GM12878 (cell line): ENCODE measurements around the gene ATP5F1D. TPM values are rescaled to one million over a fixed set of nuclear protein-coding genes. Genes with fewer than 3 reads are reported as not detected.

Experiments
- ATAC-seq: fragments of 200-7000 bp; cut with Tn5 transposase; 3 replicates; pipeline ENCODE4 v1.9.1; 2020; ENCODE audit warnings: mild to moderate bottlenecking, moderate library complexity
- BruUV-seq: library from RNA; stranded (reverse); fragments of 400-500 nt; replicated peaks from 2 replicates; lab custom pipeline; 2021; lab: Mats Ljungman, UMichigan
- CTCF ChIA-PET: fragments of 300-600 bp; sonication (Branson Sonifier 250); formaldehyde crosslinking; extraction: SDS; loops from one replicate; lab custom pipeline; 2021; ENCODE audit warnings: inconsistent platforms; lab: Yijun Ruan, JAX
- POLR2A ChIA-PET: fragments of 350-600 bp; formaldehyde crosslinking; extraction: SDS; loops from one replicate; lab custom pipeline; 2021; ENCODE audit warnings: inconsistent platforms; lab: Charles Lee
- RAD21 ChIA-PET: fragments of 300-600 bp; sonication (Branson Sonifier 250); formaldehyde crosslinking; loops from one replicate; lab custom pipeline; 2023; ENCODE audit warnings: antibody characterized with exemption; ENCODE audit not compliant: unreplicated experiment; lab: Charles Lee
- SMC1A ChIA-PET: fragments of 300-600 bp; sonication (Branson Sonifier 250); formaldehyde crosslinking; loops from one replicate; lab custom pipeline; 2023; ENCODE audit not compliant: unreplicated experiment, uncharacterized antibody; lab: Charles Lee
- DNase-seq: peaks from one replicate; pipeline ENCODE4 v3.0.0-alpha.2; 2011; ENCODE audit warnings: low read depth, low spot score
- FAIRE-seq: peaks from 3 replicates; lab custom pipeline; 2011; peaks lifted over from hg19 to GRCh38; lab: Jason Lieb, UNC
- H2AFZ ChIP-seq: 2 replicates; pipeline ENCODE4 v1.6.0; 2011; ENCODE audit warnings: low read depth, low read length, control low read depth; ENCODE audit not compliant: control insufficient read depth
- H3K27ac ChIP-seq: 2 replicates; pipeline ENCODE4 v1.5.1; 2011; ENCODE audit warnings: control low read depth; ENCODE audit not compliant: control insufficient read depth, insufficient read depth
- H3K27me3 ChIP-seq, 2 experiments: replicated peaks in 1 of 2; 2 replicates each; pipeline versions ENCODE4 v1.6.0 to v1.6.1; 2011; ENCODE audit warnings: low read length in 1 of 2; ENCODE audit not compliant: control insufficient read depth in 2 of 2, insufficient read depth in 2 of 2
- H3K36me3 ChIP-seq, 2 experiments: 2 replicates each; pipeline ENCODE4 v1.5.1; 2011; ENCODE audit warnings: low read length in 1 of 2; ENCODE audit not compliant: control insufficient read depth in 2 of 2, insufficient read depth in 2 of 2
- H3K4me1 ChIP-seq: 2 replicates; pipeline ENCODE4 v1.6.1; 2011; ENCODE audit warnings: mild to moderate bottlenecking, low read length, moderate library complexity, mixed read lengths; ENCODE audit not compliant: control insufficient read depth, insufficient read depth
- H3K4me2 ChIP-seq: 2 replicates; pipeline ENCODE4 v1.6.0; 2011; ENCODE audit warnings: control low read depth; ENCODE audit not compliant: control insufficient read depth, insufficient read depth
- H3K4me3 ChIP-seq: fragments of 200-600 bp; sonication (generic); 2 replicates; pipeline ENCODE4 v1.5.1; 2016
- H3K79me2 ChIP-seq: 2 replicates; pipeline ENCODE4 v1.6.0; 2011; ENCODE audit warnings: low read length; ENCODE audit not compliant: control insufficient read depth, insufficient read depth
- H3K9ac ChIP-seq: 2 replicates; pipeline ENCODE4 v1.8.0; 2011; ENCODE audit warnings: low read length, control low read depth, mixed read lengths; ENCODE audit not compliant: control insufficient read depth, insufficient read depth
- H3K9me3 ChIP-seq: replicated peaks from 3 replicates; pipeline ENCODE4 v1.5.1; 2011; ENCODE audit warnings: mild to moderate bottlenecking, low read length; ENCODE audit not compliant: control insufficient read depth, insufficient read depth
- H4K20me1 ChIP-seq: 2 replicates; pipeline ENCODE4 v1.6.0; 2011; ENCODE audit not compliant: control insufficient read depth, insufficient read depth
- BHLHE40 ChIP-seq, 2 experiments: fragments of 450-650 bp in 1 of 2; IDR thresholded peaks; 2 replicates each; pipeline ENCODE4 v1.6.1; 2011 to 2017; ENCODE audit warnings: low read depth in 2 of 2, borderline replicate concordance in 1 of 2, improper control_type of control experiment in 1 of 2, low read length in 1 of 2, mild to moderate bottlenecking in 1 of 2
- MYC ChIP-seq: IDR thresholded peaks from 2 replicates; pipeline ENCODE4 v1.6.1; 2011; ENCODE audit warnings: mild to moderate bottlenecking, low read length, moderate library complexity, inconsistent platforms; ENCODE audit not compliant: insufficient read depth, insufficient replicate concordance, insufficient read length, severe bottlenecking
- POU2F2 ChIP-seq: IDR thresholded peaks from 3 replicates; pipeline ENCODE4 v1.6.1; 2011; ENCODE audit warnings: low read depth, mild to moderate bottlenecking, low read length, borderline replicate concordance
- TCF12 ChIP-seq: IDR thresholded peaks from 2 replicates; pipeline ENCODE4 v1.6.1; 2011; ENCODE audit warnings: low read depth, mild to moderate bottlenecking, low read length
- ZNF274 ChIP-seq: IDR thresholded peaks from one replicate; pipeline ENCODE4 v1.8.0; 2011; ENCODE audit not compliant: insufficient read length, insufficient read depth
- WGBS: methylation state at CpG from one replicate; pipeline ENCODE4 v1.1.6; 2016; ENCODE audit warnings: low lambda C conversion rate; ENCODE audit not compliant: insufficient replicate concordance, insufficient coverage; ENCODE audit errors: missing lambda C conversion rate; 5-methylcytosine and 5-hydroxymethylcytosine counted together
- in situ Hi-C: fragments of 300-500 bp; cut with MboI; formaldehyde crosslinking; loops from 9 replicates; pipeline ENCODE4 v1.14.3; 2018; ENCODE audit warnings: mixed read lengths
- intact Hi-C: fragments of 100-400 bp; cut with micrococcal nuclease; formaldehyde crosslinking; loops from one replicate; pipeline ENCODE4 v1.14.2; 2022; ENCODE audit not compliant: unreplicated experiment
- polyA plus RNA-seq, 11 experiments: library from polyadenylated mRNA; depleted of rRNA in 4 of 11; unstranded in 6 of 11; stranded (reverse) in 5 of 11; fragments of >200 nt; fragmentation: Nextera tagmentation in 4 of 11; fragmentation: Illumina TruSeq in 1 of 11; extraction: Ambion mirVana in 4 of 11; extraction: Trizol in 1 of 11; gene quantifications; 1 replicate in 1 of 11; 2 replicates in 10 of 11; pipeline versions ENCODE4 v1.2.1 to v1.2.3, GENCODE V29; 2011 to 2016; ENCODE audit warnings: inconsistent platforms in 2 of 11, missing spikeins in 2 of 11, low read depth in 1 of 11
- total RNA-seq, 4 experiments: library from RNA; depleted of rRNA in 3 of 4; stranded (reverse); fragments of >200 nt in 3 of 4; fragmentation: Illumina TruSeq in 1 of 4; extraction: Trizol in 1 of 4; gene quantifications; 2 replicates each; pipeline versions ENCODE4 v1.2.1 to v1.2.3, GENCODE V29; 2013 to 2021
- TF ChIP-seq, protein P1 (sequence below): fragments of 450-650 bp; IDR thresholded peaks from 2 replicates; pipeline ENCODE4 v1.6.1; 2016; ENCODE audit warnings: mild to moderate bottlenecking

Gene ATP5F1D
- total and polyA plus RNA-seq, 10 of the 15 experiments (the other 5 are each of a cell fraction or from before 2014, with no cell fraction given), result 7.2 to 357 (median 49.5) TPM

DNA sequence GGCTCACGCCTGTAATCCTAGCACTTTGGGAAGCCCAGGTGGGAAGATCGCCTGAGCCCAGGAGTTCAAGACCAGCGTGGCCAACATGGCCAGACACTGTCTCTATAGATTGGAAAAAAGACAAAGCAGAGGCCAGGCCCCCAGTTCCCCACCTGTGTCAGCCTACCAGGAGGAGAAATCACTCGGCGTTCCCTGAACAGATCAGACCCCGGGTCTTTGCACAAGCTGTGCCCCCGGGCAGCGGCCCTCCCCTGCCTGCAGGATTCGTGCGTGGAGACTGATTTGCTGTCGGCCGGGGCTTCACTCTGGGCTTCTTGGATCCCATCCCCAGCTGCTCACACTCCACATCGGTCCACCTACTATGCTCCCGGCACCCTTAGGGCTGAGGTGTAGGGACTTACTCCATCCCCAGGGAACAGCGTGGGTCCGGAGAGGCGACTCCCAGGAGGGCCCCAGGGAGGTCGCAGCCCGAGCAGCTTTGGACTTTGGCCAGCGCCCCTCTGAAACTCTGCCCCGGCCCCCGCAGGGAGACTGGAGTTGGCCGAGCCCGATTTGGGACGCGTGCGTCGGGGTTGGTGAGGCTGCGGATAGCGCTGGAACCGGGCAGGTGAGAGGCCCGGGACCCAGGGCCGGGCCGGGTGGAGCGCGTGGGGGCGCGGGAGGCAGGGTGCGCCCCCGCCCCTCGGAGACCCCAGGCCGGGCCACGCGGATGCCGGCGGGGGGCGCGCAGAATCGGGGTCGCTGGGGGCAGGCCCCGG is 43.6 kb downstream of the ATP5F1D start:
- Histone ChIP-seq H3K4me2 (no peak overlapping the region), H3K27me3 (peaks cover 7 to 8% of the 10 kb centered on the region in 2 experiments; a peak in 3 of 4 replicates), H3K9ac (no peak overlapping the region), H4K20me1 (no peaks in the 10 kb centered on the region), H3K4me3 (no peak overlapping the region), H3K27ac (no peak overlapping the region), H2AFZ (no peak overlapping the region), H3K9me3 (no peaks in the 10 kb centered on the region), H3K79me2 (no peaks in the 10 kb centered on the region), H3K36me3 (peaks cover 0 to 2% of the 10 kb centered on the region in 2 experiments; a peak in 2 of 4 replicates), H3K4me1 (no peaks in the 10 kb centered on the region)
- ATAC-seq, result no peak
- ChIA-PET CTCF (interaction anchor here (1.4 kb wide), 1 partner anchor 87 kb away, joined by 3 read pairs; no protein-coding TSS in a partner anchor), RAD21 (no interaction called here), SMC1A (no interaction called here), POLR2A (interaction anchor here (0.5 kb wide), 1 partner anchor 90 kb away, joined by 5 read pairs; no protein-coding TSS in a partner anchor)
- DNase-seq, result no peak
- no peak for FAIRE-seq
- intact Hi-C loops, result no loop called here
- no peak for TF ChIP-seq BHLHE40 (IDR thresholded peaks at IDR 0.05; ENCODE audit: borderline replicate concordance in 1 of 2, low read depth in 2 of 2, low read length in 1 of 2)
- TF ChIP-seq TCF12, result no peak
- no peak for TF ChIP-seq POU2F2
- TF ChIP-seq MYC, result no peak
- TF ChIP-seq ZNF274, result no peak
- TF ChIP-seq, protein P1, sequence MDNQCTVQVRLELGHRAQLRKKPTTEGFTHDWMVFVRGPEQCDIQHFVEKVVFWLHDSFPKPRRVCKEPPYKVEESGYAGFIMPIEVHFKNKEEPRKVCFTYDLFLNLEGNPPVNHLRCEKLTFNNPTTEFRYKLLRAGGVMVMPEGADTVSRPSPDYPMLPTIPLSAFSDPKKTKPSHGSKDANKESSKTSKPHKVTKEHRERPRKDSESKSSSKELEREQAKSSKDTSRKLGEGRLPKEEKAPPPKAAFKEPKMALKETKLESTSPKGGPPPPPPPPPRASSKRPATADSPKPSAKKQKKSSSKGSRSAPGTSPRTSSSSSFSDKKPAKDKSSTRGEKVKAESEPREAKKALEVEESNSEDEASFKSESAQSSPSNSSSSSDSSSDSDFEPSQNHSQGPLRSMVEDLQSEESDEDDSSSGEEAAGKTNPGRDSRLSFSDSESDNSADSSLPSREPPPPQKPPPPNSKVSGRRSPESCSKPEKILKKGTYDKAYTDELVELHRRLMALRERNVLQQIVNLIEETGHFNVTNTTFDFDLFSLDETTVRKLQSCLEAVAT, result no peak
- no TSS peak for BruUV-seq
- in situ Hi-C loops, result no loop called here
- WGBS, result 34% methylated on average over 33 of the region's 51 CpGs
